Common myeloid progenitor, CD34-positive (primary cell): Measurements from ENCODE around the gene CCT7.

Experiments used
- CTCF ChIA-PET: fragments of 350-600 bp; sonication (Branson Sonifier 250); formaldehyde crosslinking; loops from one replicate; lab custom pipeline; 2021; ENCODE audit warnings: antibody characterized with exemption; lab: Charles Lee
- POLR2A ChIA-PET: fragments of 350-600 bp; sonication (Branson Sonifier 250); formaldehyde crosslinking; loops from one replicate; lab custom pipeline; 2021; ENCODE audit warnings: antibody characterized with exemption; lab: Charles Lee
- DNase-seq, 3 donors: peaks; one replicate each; pipeline versions ENCODE4 v3.0.0 to v3.0.0-alpha.2; 2013
- H3K27ac ChIP-seq, 2 experiments: 1 replicate in 1 of 2; 2 replicates in 1 of 2; pipeline ENCODE4 v1.7.0; 2013; ENCODE audit warnings: inconsistent platforms in 2 of 2, low read length in 2 of 2, mild to moderate bottlenecking in 2 of 2, low read depth in 1 of 2, moderate library complexity in 1 of 2; ENCODE audit not compliant: severe bottlenecking in 2 of 2, insufficient read depth in 1 of 2, poor library complexity in 1 of 2
- H3K27me3 ChIP-seq, 5 experiments: replicated peaks in 2 of 5; 1 replicate in 3 of 5; 2 replicates in 2 of 5; pipeline versions ENCODE4 v1.6.1 to v1.7.0; 2013; ENCODE audit warnings: low read length in 4 of 5, mild to moderate bottlenecking in 2 of 5, moderate library complexity in 2 of 5, inconsistent platforms in 1 of 5; ENCODE audit not compliant: insufficient read depth in 5 of 5, control insufficient read depth in 4 of 5
- H3K36me3 ChIP-seq, 4 experiments: 1 replicate in 2 of 4; 2 replicates in 2 of 4; pipeline versions ENCODE4 v1.6.1 to v1.7.0; 2013; ENCODE audit warnings: low read length in 3 of 4, control low read depth in 1 of 4, mild to moderate bottlenecking in 1 of 4; ENCODE audit not compliant: control insufficient read depth in 4 of 4, insufficient read depth in 4 of 4
- H3K4me1 ChIP-seq, 4 experiments: 1 replicate in 3 of 4; 2 replicates in 1 of 4; pipeline versions ENCODE4 v1.6.1 to v1.7.1; 2013; ENCODE audit warnings: low read length in 3 of 4, mild to moderate bottlenecking in 3 of 4, control low read depth in 1 of 4, inconsistent platforms in 1 of 4, moderate library complexity in 1 of 4; ENCODE audit not compliant: control insufficient read depth in 4 of 4, insufficient read depth in 4 of 4; ENCODE audit errors: control extremely low read depth in 1 of 4
- H3K4me3 ChIP-seq, 7 experiments: 1 replicate in 4 of 7; 2 replicates in 3 of 7; pipeline versions ENCODE4 v1.5.1 to v1.7.0; 2013; ENCODE audit warnings: mild to moderate bottlenecking in 7 of 7, low read length in 6 of 7, moderate library complexity in 6 of 7, inconsistent platforms in 2 of 7, low read depth in 2 of 7, control low read depth in 1 of 7; ENCODE audit not compliant: insufficient read depth in 4 of 7, control insufficient read depth in 1 of 7; ENCODE audit errors: extremely low read depth in 1 of 7
- H3K9me3 ChIP-seq, 5 experiments: 1 replicate in 4 of 5; 2 replicates in 1 of 5; pipeline versions ENCODE4 v1.6.1 to v1.7.1; 2013; ENCODE audit warnings: low read length in 4 of 5, mild to moderate bottlenecking in 2 of 5, inconsistent platforms in 1 of 5, low read depth in 1 of 5, moderate library complexity in 1 of 5; ENCODE audit not compliant: control insufficient read depth in 4 of 5, insufficient read depth in 2 of 5; ENCODE audit errors: control extremely low read depth in 1 of 5
- WGBS: methylation state at CpG from one replicate; pipeline ENCODE4 v1.1.5; 2013; ENCODE audit not compliant: insufficient coverage; 5-methylcytosine and 5-hydroxymethylcytosine counted together

The CCT7 gene

GRCh38 chr2:73235315-73236028 lies 1.4 kb downstream of the CCT7 start:
- ChIA-PET POLR2A (interaction anchor here (1.4 kb wide), 1 partner anchor 9 kb away, joined by 3 read pairs; no protein-coding TSS in a partner anchor), CTCF (interaction anchor here (1.3 to 4.0 kb wide), 4 partner anchors 9 to 54 kb away, joined by 3 to 21 read pairs (median 5); no protein-coding TSS in a partner anchor)
- Histone ChIP-seq H3K9me3 (no peaks in the 10 kb centered on the region), H3K4me1 (peaks cover 16 to 38% (median 27%) of the 10 kb centered on the region in 4 experiments), H3K27me3 (no peaks in the 10 kb centered on the region), H3K4me3 (peak overlapping the region; percentile 77 to 96 (median 92)), H3K36me3 (peaks cover 12 to 41% (median 15%) of the 10 kb centered on the region in 4 experiments), H3K27ac (peak overlapping the region; percentile 91 to 96)
- 68% methylated on average over 11 of the region's 11 CpGs for WGBS
- DNase-seq: no peak

DNA sequence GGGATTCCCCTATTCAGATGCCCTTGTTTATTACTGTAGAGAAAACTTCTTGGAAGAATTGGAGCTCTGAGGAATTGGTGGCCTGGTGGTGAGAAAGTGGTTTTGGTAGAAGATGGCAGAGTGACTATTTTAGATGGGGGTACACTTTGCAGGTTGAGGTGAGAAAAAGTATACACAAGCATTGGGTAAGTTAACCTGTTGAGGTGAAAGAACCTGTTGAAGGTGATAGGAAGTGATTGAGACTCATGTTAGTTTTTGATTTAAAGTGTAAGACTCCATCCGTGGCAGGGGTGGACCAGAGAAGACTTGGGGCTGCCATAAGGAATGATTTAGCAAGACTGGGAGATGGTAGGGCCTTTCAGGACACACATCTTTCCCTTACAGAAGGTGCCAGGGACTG lies 3.1 kb downstream of the CCT7 start:
- Histone ChIP-seq H3K27ac (peak overlapping the region in 1 of 2 experiments; percentile 52), H3K4me1 (peaks cover 16 to 38% (median 27%) of the 10 kb centered on the region in 4 experiments), H3K9me3 (no peaks in the 10 kb centered on the region), H3K36me3 (peaks cover 14 to 49% (median 21%) of the 10 kb centered on the region in 4 experiments), H3K27me3 (no peaks in the 10 kb centered on the region), H3K4me3 (no peak overlapping the region)
- CTCF ChIA-PET: interaction anchor here (1.0 to 1.1 kb wide), 3 partner anchors 22 to 54 kb away, joined by 3 read pairs; no protein-coding TSS in a partner anchor
- POLR2A ChIA-PET: no interaction called here
- DNase-seq: no peak
- WGBS: 75% methylated on average over 1 of the region's 1 CpG

DNA sequence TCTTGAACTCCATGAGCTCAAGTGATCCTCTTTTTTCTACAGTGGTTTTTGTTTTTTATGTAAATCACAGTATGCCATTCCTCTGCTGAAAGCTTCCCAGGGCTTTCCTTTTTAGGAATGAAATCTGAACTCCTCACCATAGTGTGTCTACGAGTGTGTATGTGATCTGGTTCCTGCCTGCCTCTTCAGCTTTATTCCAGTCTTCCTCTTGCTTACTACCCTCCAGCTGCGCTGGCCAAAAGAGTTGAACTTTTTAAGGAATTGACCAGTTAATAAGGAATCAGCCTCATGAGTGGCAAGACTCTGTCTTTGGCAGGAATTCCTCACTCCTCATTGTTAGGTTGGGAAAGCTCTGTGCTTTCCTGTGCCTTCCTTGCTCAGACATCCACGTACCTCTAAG lies 4.0 kb downstream of the CCT7 start:
- no CpG with 5 or more reads among the region's 3 CpGs for WGBS
- no peaks in the 10 kb centered on the region for H3K27me3 ChIP-seq
- POLR2A ChIA-PET: no interaction called here
- no peaks in the 10 kb centered on the region for H3K9me3 ChIP-seq
- H3K27ac ChIP-seq: peak overlapping the region in 1 of 2 experiments; percentile 52
- CTCF ChIA-PET: interaction anchor here (0.5 to 1.2 kb wide), 6 partner anchors 10 to 1896 kb away, joined by 3 to 5 read pairs (median 3); no protein-coding TSS in a partner anchor
- peaks cover 16 to 57% (median 29%) of the 10 kb centered on the region in 4 experiments for H3K36me3 ChIP-seq
- H3K4me1 ChIP-seq: peaks cover 12 to 29% (median 20%) of the 10 kb centered on the region in 4 experiments
- H3K4me3 ChIP-seq: no peak overlapping the region
- DNase-seq: no peak

GRCh38 chr2:73238976-73239375 lies 4.9 kb downstream of the CCT7 start:
- H3K9me3 ChIP-seq: no peaks in the 10 kb centered on the region
- H3K27me3 ChIP-seq: no peaks in the 10 kb centered on the region
- no peak overlapping the region for H3K4me3 ChIP-seq
- H3K27ac ChIP-seq: no peak overlapping the region
- peaks cover 12 to 22% (median 15%) of the 10 kb centered on the region in 4 experiments for H3K4me1 ChIP-seq
- H3K36me3 ChIP-seq: peaks cover 16 to 65% (median 36%) of the 10 kb centered on the region in 4 experiments
- no peak for DNase-seq
- ChIA-PET CTCF (interaction anchor here (1.1 to 1.2 kb wide), 2 partner anchors 9 to 15 kb away, joined by 3 to 5 read pairs; no protein-coding TSS in a partner anchor), POLR2A (no interaction called here)
- WGBS: 100% methylated on average over 1 of the region's 1 CpG

DNA sequence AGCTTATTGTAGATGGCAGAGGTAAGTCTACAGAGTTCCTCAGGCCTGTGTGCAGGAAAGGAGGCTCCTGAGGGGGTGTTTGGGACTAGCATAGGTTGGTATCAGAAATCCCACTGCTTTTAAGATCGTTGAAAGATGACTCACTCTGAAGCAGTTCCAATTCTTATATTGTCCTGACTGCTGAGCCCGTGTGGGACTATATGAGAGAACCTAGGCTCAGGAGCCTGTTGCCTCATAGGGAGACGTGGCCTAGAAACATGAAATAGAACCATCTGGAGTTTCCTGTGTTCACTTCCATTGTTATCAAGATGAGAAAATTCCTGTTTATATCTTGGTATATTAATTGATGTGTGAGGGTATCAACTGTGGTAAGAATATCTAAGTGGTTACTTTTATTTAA lies 5.7 kb downstream of the CCT7 start:
- POLR2A ChIA-PET: no interaction called here
- WGBS: 78% methylated on average over 3 of the region's 3 CpGs
- Histone ChIP-seq H3K4me1 (peaks cover 11 to 19% (median 14%) of the 10 kb centered on the region in 4 experiments), H3K4me3 (no peak overlapping the region), H3K36me3 (peaks cover 21 to 73% (median 44%) of the 10 kb centered on the region in 4 experiments), H3K27ac (peak overlapping the region in 1 of 2 experiments; percentile 30), H3K27me3 (no peaks in the 10 kb centered on the region), H3K9me3 (no peaks in the 10 kb centered on the region)
- CTCF ChIA-PET: no interaction called here
- DNase-seq: no peak

DNA sequence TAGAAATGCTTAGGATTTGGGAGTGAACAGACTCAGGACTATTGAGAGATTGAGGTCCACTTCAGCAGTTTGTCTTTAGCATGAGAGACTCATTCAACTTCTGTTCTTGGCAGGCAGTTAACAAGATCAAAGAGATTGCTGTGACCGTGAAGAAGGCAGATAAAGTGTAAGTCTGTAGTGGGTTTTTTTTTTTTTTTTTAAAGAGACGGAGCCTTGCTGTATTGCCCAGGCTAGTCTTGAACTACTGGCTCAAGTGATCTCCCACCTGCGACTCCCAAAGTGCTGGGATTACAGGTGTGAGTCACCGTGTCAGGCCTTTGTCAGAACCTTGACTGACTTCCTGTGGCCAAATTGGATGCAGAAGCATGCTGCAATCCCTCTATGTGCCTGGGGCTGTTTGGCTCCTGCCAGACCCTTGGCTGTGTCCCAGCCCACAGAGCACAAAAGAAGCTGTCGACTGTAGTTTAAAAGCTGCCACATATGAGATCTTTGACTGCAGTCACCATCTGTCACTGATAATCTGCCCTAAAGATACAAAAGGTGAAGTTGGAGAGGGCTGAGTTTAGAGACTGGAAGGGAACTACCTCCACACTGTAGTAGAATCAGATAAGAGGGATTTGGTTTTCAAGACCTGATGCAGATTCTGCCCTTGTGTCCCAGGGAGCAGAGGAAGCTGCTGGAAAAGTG lies 9.9 kb downstream of the CCT7 start:
- H3K9me3 ChIP-seq: no peaks in the 10 kb centered on the region
- 77% methylated on average over 4 of the region's 5 CpGs for WGBS
- H3K4me1 ChIP-seq: no peaks in the 10 kb centered on the region
- no peak for DNase-seq
- H3K4me3 ChIP-seq: no peak overlapping the region
- H3K27me3 ChIP-seq: no peaks in the 10 kb centered on the region
- ChIA-PET POLR2A (interaction anchor here (1.5 kb wide), 1 partner anchor 9 kb away, joined by 3 read pairs; no protein-coding TSS in a partner anchor), CTCF (interaction anchor here (1.0 to 1.8 kb wide), 4 partner anchors 8 to 46 kb away, joined by 4 to 7 read pairs (median 5); partner anchors contain the start of genes CCT7 and PRADC1)
- H3K27ac ChIP-seq: no peak overlapping the region
- peaks cover 33 to 91% (median 80%) of the 10 kb centered on the region in 4 experiments for H3K36me3 ChIP-seq
